GM19239 (cell line): ENCODE data around the gene CHCHD5.
"Not testable (repeated sequence)": the region's sequence is repeated elsewhere in the genome, so short reads cannot be mapped to it uniquely, and the experiment has no call there.

ENCODE experiments used
- DNase-seq: peaks from one replicate; pipeline ENCODE4 v3.0.0; 2011; ENCODE audit warnings: low spot score; ENCODE audit not compliant: insufficient read length
- FAIRE-seq: peaks from 2 replicates; lab custom pipeline; 2011; peaks lifted over from hg19 to GRCh38; lab: Jason Lieb, UNC

Gene CHCHD5

DNA sequence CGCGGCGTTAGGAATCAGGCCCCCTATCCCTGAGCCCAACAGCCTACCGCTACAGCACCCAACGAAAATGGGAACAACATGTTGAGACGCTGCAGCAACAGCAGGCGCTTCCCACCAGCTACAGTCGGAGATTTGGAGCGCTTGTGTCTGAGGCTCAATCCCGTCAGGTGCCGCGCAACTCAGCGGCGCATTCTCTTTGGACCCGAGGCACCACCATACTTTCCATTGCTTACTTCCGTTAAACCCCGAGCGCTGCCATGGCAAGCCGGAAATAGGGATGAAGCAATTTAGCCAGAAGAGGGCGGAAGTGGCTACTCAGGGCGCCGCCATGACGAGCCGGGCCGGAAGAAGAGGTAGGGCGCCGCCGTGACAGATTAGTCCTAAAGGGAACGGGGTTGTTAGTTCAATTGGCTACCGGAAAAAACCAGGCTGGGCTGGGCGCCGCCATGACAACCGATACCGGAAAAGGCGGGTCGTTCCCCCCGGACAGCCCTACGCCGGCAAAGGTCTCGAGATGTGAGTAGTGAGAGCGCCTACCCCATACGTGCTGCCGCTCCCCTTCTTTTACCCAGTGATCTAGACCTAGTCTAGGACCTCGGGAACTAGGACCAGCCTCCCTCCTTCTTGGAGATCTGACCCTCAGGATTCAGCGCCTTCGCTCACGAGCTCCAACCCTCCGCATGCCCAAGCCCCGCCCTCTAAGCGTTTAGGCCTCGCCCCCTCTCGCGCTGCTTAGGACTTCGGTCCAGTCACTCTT, at the start of gene CHCHD5:
Gene CHCHD5, plus strand, starts transcription at position 476 of the 757 bp plus-strand sequence. Its CDS starts 39 bp downstream, at position 515.
- peak; percentile 78 for DNase-seq
- FAIRE-seq = peak; percentile 97

- DNase-seq (no peak), FAIRE-seq (no peak)
Measured at GRCh38 chr2:112534826-112535225, 49.6 kb upstream of the CHCHD5 start.

- not testable (repeated sequence) for FAIRE-seq, DNase-seq
Measured at GRCh38 chr2:112536665-112537064, 47.7 kb upstream of the CHCHD5 start.

GRCh38 chr2:112539306-112539705, 45.1 kb upstream of the CHCHD5 start:
- FAIRE-seq = no peak
- DNase-seq = no peak

- peak; percentile 26 for FAIRE-seq
- DNase-seq = no peak
Measured at GRCh38 chr2:112540906-112541305, 43.5 kb upstream of the CHCHD5 start.

GRCh38 chr2:112541315-112542122, 42.9 kb upstream of the CHCHD5 start:
- peak; percentile 27 for DNase-seq
- FAIRE-seq = no peak

DNA sequence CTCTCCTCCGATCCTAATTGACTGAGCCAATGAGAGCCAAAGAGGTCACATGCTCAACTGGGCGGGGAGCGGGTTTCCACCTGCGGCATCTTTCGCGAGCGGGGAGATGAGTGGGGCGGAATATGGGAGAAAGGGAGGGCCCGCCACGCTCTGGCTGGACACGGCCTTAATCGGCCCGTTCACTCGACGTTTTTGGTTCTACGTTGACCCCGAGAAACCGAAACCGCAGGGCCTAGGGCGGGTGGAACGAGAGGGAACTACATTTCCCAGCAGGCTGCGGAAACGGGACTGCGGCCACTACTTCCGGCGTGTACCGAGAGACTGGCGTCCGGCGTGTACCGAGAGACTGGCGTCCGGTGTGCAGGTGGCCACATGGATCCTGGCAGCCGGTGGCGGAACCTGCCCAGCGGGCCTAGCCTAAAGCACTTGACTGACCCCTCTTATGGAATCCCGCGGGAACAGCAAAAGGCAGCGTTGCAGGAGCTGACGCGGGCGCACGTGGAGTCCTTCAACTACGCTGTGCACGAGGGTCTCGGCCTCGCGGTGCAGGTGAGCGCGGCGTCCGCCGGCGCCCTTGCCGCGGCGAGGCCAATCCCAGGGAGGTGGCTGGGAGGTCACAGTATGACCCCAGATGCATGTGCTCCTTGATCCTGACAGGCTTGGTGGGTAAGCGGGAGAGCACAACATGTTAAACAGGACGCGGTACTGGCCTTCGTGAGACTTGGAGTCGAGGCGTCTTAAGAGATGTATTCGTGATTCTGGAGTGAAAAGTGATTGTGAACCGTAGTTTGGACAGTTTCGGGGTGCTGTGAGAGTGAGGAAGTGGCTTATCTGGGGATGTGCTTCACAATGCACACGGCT, 42.1 kb upstream of the CHCHD5 start, which contains the start of gene POLR1B:
Gene POLR1B, plus strand, starts transcription at position 343 of the 861 bp plus-strand sequence. Its CDS starts 30 bp downstream, at position 373.
- DNase-seq (peak; percentile 66), FAIRE-seq (peak; percentile 94)

DNA sequence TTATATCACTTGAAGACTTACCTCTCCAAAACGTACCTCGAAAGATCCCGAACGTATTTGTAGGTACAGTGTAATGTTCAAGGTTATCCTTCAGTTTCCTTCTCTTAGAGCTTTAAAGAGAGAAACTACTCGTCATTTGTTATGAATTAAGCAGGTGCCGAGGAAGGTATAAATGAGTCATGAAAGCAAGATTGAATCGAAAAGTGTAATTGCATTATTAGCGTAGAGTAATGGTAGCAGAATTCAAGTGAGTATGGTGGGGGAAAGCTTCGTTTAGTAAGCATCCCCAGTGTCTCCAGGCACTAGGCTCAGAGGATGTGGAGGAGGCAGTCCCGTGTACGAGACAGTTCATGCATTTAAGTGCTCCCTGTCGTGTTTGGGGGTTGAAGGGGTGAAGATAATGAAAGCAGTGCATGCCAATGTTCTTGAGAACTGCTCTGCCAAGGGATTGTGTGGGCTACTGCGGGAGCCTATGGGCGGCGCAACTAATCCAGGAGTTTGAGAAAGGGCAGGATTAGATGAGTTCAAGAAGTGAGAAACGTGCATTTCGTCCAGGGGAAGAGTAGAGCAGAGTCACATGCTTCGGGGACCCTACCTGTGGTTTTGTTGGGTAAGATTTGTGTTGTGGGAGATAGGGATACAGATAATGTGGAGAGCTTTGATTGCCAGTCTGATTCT, 41.3 kb upstream of the CHCHD5 start:
- DNase-seq = no peak

GRCh38 chr2:112547333-112547732, 37.1 kb upstream of the CHCHD5 start:
- no peak for DNase-seq
- no peak for FAIRE-seq

More for the DNA sequence above, 41.3 kb upstream of the CHCHD5 start:
- peak; percentile 37 for FAIRE-seq

DNA sequence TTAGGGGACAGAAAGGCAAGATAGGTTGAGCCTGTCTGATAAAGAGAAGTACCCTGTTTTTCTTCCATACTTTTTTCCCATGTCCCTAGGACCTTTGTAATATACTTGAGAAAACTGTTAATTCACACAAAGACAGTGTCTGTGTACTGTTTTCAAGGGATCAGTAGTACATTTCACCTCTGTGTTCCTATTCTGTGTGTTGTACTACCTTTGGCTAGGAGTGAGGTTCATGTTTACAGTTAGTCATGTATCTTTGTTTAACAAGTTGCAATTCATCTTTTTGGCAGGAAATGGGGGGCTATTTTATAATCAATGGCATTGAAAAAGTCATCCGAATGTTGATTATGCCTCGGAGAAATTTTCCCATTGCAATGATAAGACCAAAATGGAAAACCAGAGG, 35.4 kb upstream of the CHCHD5 start:
- DNase-seq (no peak), FAIRE-seq (no peak)

GRCh38 chr2:112566104-112566503, 18.3 kb upstream of the CHCHD5 start:
- FAIRE-seq = peak; percentile 49
- no peak for DNase-seq

DNA sequence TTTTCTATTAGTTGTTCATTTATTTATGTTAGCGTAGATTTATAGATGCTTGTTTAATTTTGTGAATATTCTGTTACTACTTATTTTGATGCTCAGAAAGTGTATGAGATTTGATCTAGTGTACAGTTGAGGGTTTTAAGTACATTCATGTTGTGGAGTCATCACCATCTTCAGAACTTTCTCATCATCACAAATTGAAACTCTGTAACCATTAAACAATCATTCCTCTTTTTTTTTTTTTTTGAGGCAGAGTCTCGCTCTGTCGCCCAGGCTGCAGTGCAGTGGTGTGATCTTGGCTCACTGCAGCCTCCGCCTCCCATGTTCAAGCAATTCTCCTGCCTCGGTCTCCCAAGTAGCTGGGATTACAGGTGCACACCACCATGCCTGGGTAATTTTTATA, 17.9 kb upstream of the CHCHD5 start:
- not testable (repeated sequence) for FAIRE-seq, DNase-seq

GRCh38 chr2:112572005-112572404, 12.4 kb upstream of the CHCHD5 start:
- DNase-seq (no peak), FAIRE-seq (no peak)

DNA sequence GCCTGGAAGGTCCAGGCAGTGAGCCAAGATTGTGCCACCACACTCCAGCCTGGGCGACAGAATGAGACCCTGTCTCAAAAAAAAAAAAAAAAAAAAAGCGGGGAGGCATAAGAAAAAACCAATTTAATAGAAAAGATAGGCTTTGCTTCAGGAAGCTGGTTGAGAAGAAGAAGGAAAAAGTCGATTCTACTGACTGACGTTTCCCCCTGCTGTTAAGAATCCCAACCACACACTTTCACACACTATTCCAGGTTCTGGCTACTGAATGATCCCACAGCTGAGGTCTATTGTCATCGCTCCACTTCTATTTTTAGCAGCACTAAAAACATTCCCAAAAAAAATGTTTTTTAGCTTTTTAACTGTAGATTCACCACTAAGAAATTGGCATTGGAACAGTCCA, 6.7 kb upstream of the CHCHD5 start:
- no peak for FAIRE-seq

GRCh38 chr2:112579241-112579640, 5.2 kb upstream of the CHCHD5 start:
- no peak for FAIRE-seq

More for the DNA sequence above, 6.7 kb upstream of the CHCHD5 start:
- no peak for DNase-seq

GRCh38 chr2:112580084-112580483, 4.3 kb upstream of the CHCHD5 start:
- DNase-seq = no peak
- FAIRE-seq = no peak

More at GRCh38 chr2:112579241-112579640, 5.2 kb upstream of the CHCHD5 start:
- no peak for DNase-seq

DNA sequence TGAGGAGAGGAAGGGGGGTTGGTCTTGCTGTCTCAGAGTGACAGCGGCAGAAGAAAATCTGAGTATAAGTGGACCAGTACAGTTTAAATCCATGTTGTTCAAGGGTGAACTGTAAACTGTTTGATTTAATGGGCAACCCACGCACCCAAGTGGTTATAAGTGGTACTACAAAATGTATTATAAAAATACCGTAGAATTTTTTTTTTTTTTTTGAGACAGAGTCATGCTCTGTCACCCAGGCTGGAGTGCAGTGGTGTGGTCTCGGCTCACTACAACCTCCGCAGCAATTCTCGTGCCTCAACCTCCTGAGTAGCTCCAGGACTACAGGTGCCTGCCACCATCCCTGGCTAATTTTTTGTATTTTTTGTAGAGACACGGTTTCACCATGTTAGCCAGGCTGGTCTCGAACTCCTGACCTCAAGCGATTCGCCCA, 2.1 kb upstream of the CHCHD5 start:
- FAIRE-seq (no peak), DNase-seq (no peak)

DNA sequence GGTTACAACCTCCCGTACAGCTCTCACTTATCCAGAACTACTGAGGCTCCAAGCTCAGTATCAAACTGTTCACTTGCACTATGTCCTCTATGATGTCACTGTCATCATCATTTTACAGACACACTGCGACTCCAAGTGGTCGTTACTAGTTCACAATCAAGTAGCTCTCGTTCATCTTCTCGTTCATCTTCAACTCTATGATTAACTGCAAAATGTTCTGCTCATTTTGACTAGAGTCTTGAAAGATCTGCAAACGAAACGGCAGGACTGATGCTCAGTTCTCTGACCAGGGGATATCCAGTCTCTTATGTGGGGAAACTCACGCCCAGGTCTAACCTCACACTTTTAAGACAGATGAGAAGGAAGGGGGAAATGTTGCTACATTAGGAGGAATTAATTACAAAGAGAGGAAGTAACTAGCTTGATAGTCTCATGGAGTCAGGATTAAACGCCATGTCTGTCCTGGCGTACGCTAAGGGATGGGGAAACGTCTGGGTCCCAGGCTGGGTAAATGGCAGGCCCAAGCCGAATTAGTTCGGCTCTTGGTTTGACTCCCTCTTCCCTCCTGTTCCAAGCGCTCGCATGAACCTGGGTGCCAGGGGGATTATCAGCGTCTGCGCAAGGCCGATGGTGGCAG, 794 bp upstream of the CHCHD5 start:
- DNase-seq (no peak), FAIRE-seq (no peak)

DNA sequence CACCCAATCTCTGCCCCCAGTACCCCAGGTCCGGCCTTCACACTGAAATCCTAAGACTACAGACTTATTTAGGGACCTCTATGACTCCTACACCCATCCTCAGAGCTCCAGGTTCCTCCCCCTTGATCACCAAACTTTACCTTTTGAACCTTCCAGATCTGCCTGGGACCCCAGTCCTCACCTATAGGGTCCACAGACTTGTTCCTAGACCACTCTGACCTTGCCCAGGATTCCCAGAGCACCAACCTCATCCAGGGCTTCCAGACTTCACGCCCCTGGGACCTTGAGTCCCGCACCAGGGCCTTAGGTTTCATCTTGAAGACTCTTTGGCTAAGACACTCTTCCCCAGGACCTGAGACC, 462 bp downstream of the CHCHD5 start:
- DNase-seq = no peak
- FAIRE-seq = no peak
